DOHH2 (cell line): Measurements from ENCODE around the gene SEPTIN6.

Source experiments
- CTCF ChIP-seq: fragments of 200-600 bp; sonication (generic); IDR thresholded peaks from one replicate; pipeline ENCODE4 v1.5.1; 2014; ENCODE audit warnings: antibody characterized with exemption, mild to moderate bottlenecking, low read depth, low read length; ENCODE audit not compliant: poor library complexity, severe bottlenecking
- EZH2phosphoT487 ChIP-seq: fragments of 200-600 bp; sonication (generic); IDR thresholded peaks from 2 replicates; pipeline ENCODE4 v1.6.1; 2017; ENCODE audit warnings: borderline replicate concordance, mild to moderate bottlenecking, antibody characterized with exemption, low read length, moderate library complexity, mixed read lengths

- TF ChIP-seq CTCF (no peak), EZH2phosphoT487 (no peak)
Observed at GRCh38 chrX:119677654-119677981, 15.3 kb downstream of the SEPTIN6 start.
